HepG2 (cell line): ENCODE data around the gene HLF. TPM values are rescaled to one million over a fixed set of nuclear protein-coding genes. Genes with fewer than 3 reads are reported as not detected.

Experiments used
- CBFB ChIP-seq: sonication (generic); formaldehyde crosslinking; IDR thresholded peaks from 2 replicates; pipeline ENCODE4 v1.4.0; 2020; ENCODE audit warnings: missing genetic modification reagents
- FOXA1 ChIP-seq, 2 experiments: fragments of 450-650 bp in 1 of 2; sonication (generic) in 1 of 2; formaldehyde crosslinking in 1 of 2; IDR thresholded peaks; 2 replicates each; pipeline versions ENCODE4 v1.4.0 to v1.6.1; 2016 to 2020; ENCODE audit warnings: missing genetic modification reagents in 1 of 2
- FOXA3 ChIP-seq: IDR thresholded peaks from 2 replicates; pipeline ENCODE4 v1.6.1; 2016; ENCODE audit warnings: missing genetic modification reagents, missing compliant biosample characterization
- HMGXB3 ChIP-seq: sonication (generic); formaldehyde crosslinking; IDR thresholded peaks from 2 replicates; pipeline ENCODE4 v1.4.0; 2020; ENCODE audit warnings: missing genetic modification reagents, borderline replicate concordance
- NFE2L2 ChIP-seq: fragments of 150-350 bp; IDR thresholded peaks from 2 replicates; pipeline ENCODE4 v1.6.1; 2014; ENCODE audit warnings: low read length
- POGK ChIP-seq: sonication (generic); formaldehyde crosslinking; conservative IDR thresholded peaks from 2 replicates; pipeline ENCODE4 v1.8.0; 2022; ENCODE audit warnings: mild to moderate bottlenecking, moderate library complexity, missing genetic modification reagents
- RBAK ChIP-seq: sonication (generic); formaldehyde crosslinking; IDR thresholded peaks from 2 replicates; pipeline ENCODE4 v1.5.1; 2020; ENCODE audit warnings: mild to moderate bottlenecking, missing genetic modification reagents
- SRSF9 ChIP-seq: fragments of 200-400 bp; formaldehyde crosslinking; IDR thresholded peaks from 2 replicates; pipeline ENCODE4 v1.6.1; 2018; ENCODE audit warnings: borderline replicate concordance, mild to moderate bottlenecking, low read depth, low read length; ENCODE audit not compliant: insufficient read depth, poor library complexity, severe bottlenecking
- ZBTB46 ChIP-seq: sonication (generic); formaldehyde crosslinking; IDR thresholded peaks from 2 replicates; pipeline ENCODE4 v1.4.0; 2020; ENCODE audit warnings: mild to moderate bottlenecking, missing genetic modification reagents, borderline replicate concordance
- ZHX2 ChIP-seq, 2 experiments: sonication (generic) in 1 of 2; formaldehyde crosslinking in 1 of 2; IDR thresholded peaks; 2 replicates each; pipeline versions ENCODE4 v1.6.1 to v1.9.0; 2014 to 2022; ENCODE audit warnings: antibody characterized with exemption in 1 of 2, borderline replicate concordance in 1 of 2, inconsistent platforms in 1 of 2, low read depth in 1 of 2, missing genetic modification reagents in 1 of 2
- ZNF234 ChIP-seq: sonication (generic); formaldehyde crosslinking; conservative IDR thresholded peaks from 2 replicates; pipeline ENCODE4 v1.5.1; 2020; ENCODE audit warnings: mild to moderate bottlenecking, missing genetic modification reagents
- ZNF577 ChIP-seq: sonication (generic); formaldehyde crosslinking; IDR thresholded peaks from 2 replicates; pipeline ENCODE4 v1.4.0; 2020; ENCODE audit warnings: mild to moderate bottlenecking, low read depth, missing genetic modification reagents, borderline replicate concordance
- ZNF724P ChIP-seq: sonication (generic); formaldehyde crosslinking; IDR thresholded peaks from 2 replicates; pipeline ENCODE4 v1.8.0; 2022; ENCODE audit warnings: missing genetic modification reagents, borderline replicate concordance
- polyA plus RNA-seq, 8 experiments: library from polyadenylated mRNA; depleted of rRNA in 3 of 8; stranded (reverse) in 7 of 8; unstranded in 1 of 8; fragments of >200 nt; fragmentation: Illumina TruSeq in 4 of 8; extraction: Trizol in 4 of 8; gene quantifications; 2 replicates each; pipeline versions ENCODE4 v1.2.1 to v1.2.3, GENCODE V29; 2011 to 2016; ENCODE audit warnings: low read depth in 4 of 8, missing spikeins in 1 of 8, mixed read lengths in 1 of 8; ENCODE audit not compliant: insufficient read depth in 1 of 8
- total RNA-seq, 5 experiments: library from RNA; depleted of rRNA; stranded (reverse); fragments of >200 nt; fragmentation: Illumina TruSeq; extraction: Trizol; gene quantifications; 2 replicates each; pipeline ENCODE4 v1.2.3, GENCODE V29; 2016; ENCODE audit warnings: low read depth in 1 of 5

The HLF gene
- total and polyA plus RNA-seq, 2 of the 13 experiments (the other 11 are each of a cell fraction or from before 2014, with no cell fraction given): 202 to 346 TPM

- TF ChIP-seq HMGXB3 (CRISPR knock-in tag): no peak
- peak; percentile 8; the same call in 1 of the 2 replicates for TF ChIP-seq FOXA3
- no peak for TF ChIP-seq FOXA1 (IDR thresholded peaks at IDR 0.05)
- TF ChIP-seq FOXA1 (CRISPR knock-in tag; IDR thresholded peaks at IDR 0.05): no peak; the same call in 1 of the 2 replicates
- 0 out of 2 replicates have a peak, but pooled peaks have one; percentile 17 for TF ChIP-seq ZNF724P (CRISPR knock-in tag)
- TF ChIP-seq ZNF234: no peak
- TF ChIP-seq POGK (CRISPR knock-in tag): 0 out of 2 replicates have a peak, but pooled peaks have one; percentile 5
- TF ChIP-seq ZHX2 (IDR thresholded peaks at IDR 0.05; ENCODE audit: low read depth): no peak
- TF ChIP-seq ZHX2 (CRISPR knock-in tag; IDR thresholded peaks at IDR 0.05; ENCODE audit: borderline replicate concordance): no peak
- TF ChIP-seq CBFB (CRISPR knock-in tag): 0 out of 2 replicates have a peak, but pooled peaks have one; percentile 51
- no peak for TF ChIP-seq ZBTB46 (CRISPR knock-in tag)
- no peak for TF ChIP-seq SRSF9
- TF ChIP-seq RBAK (CRISPR knock-in tag): no peak
- TF ChIP-seq ZNF577 (CRISPR knock-in tag): no peak
- no peak for TF ChIP-seq NFE2L2
Measured at GRCh38 chr17:55283256-55283965, 18.7 kb downstream of the HLF start (continued).
